ENCODE measurements around the gene PPA1.
"Not testable (repeated sequence)": the region's sequence is repeated elsewhere in the genome, so short reads cannot be mapped to it uniquely, and the experiment has no call there.

Gene PPA1

DNA sequence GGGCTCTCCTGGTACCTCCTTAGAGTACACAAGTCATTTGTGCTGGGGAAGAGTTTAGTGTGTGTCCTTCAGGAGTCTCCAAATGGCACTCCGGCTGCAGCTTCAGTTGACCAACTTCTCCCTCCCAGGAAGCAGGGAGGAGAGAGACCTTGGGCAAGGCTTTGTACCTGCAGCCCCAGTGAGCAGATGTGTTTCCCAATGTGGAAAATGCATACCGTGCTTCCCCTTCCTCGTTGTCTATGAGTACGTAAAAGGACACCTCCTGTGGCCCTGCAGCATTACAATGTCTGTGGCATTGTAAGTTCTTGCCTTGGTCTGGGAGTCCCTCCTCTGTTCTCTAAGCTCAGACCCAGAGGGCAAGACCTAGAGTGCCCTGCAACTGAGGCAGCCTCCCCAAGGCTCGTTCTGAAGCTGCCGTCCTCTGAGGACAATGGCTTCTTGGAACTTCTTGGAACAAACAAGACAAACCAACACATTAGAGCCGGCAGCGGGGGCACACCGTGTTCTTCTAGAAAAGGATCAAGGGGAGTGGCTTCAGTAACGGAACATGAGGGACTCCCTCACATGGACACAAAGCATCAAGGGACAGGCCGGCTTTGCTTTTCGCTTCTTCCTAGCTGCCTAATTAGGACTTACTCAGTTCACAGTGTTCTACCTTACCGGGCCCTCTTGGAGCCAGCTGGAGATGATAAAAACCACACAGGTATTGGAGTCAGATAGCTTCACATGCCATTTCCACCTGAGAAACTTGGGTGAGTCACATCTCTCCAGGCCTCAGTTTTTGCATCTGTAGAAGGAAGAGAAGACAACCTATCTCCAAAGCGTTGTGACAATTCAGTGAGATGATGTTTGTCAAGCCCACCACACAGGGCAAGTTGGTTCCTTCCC lies 20.9 kb upstream of the PPA1 start:
- no peak for DNase-seq

GRCh38 chr10:70250961-70251680 lies 17.9 kb upstream of the PPA1 start:
- no peak for DNase-seq

GRCh38 chr10:70247360-70247759 lies 14.1 kb upstream of the PPA1 start:
- DNase-seq = peak; percentile 28

DNA sequence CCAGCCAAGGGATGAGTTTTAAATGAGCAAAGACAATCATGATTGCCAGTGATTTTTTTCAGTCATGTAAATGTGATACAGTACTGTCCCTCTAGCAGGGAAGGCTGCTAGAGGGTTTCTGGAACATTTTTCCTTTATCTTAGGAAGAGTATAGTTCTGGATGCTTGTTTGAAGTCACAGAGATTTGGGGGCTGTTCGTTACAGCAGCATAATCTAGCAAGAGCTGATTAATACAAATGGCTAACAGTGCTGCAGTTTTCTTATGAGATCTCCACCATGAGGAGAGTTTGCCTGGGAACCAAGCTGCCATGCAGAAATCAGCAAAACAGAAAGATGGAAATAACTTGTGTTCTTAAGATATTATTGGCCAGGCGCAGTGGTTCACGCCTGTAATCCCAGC lies 7.9 kb upstream of the PPA1 start:
- DNase-seq = no peak

- DNase-seq = not testable (repeated sequence)
Measured at GRCh38 chr10:70239986-70240385, 6.8 kb upstream of the PPA1 start.

DNA sequence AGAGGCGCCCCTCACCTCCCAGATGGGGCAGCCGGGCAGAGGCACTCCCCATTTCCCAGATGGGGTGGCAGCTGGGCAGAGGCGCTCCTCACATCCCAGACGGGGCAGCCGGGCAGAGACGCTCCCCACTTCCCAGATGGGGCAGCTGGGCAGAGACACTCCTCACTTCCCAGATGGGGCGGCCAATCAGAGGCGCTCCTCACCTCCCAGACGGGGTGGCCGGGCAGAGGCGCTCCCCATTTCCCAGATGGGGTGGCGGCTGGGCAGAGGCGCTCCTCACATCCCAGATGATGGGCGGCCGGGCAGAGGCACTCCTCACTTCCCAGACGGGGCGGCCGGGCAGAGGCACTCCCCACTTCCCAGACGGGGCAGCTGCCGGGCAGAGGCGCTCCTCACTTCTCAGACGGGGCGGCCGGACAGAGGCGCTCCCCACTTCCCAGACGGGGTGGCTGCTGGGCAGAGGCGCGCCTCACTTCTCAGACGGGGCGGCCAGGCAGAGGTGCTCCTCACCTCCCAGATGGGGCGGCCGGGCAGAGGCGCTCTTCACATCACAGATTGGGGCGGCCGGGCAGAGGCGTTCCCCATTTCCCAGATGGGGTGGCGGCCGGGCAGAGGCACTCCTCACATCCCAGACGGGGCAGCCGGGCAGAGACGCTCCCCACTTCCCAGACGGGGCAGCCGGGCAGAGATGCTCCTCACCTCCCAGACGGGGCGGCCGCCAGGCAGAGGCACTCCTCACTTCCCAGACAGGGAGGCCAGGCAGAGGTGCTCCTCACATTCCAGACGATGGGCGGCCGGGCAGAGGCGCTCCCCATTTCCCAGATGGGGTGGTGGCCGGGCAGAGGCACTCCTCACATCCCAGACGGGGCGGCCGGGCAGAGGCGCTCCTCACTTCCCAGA lies 6.1 kb upstream of the PPA1 start:
- DNase-seq = not testable (repeated sequence)

GRCh38 chr10:70237958-70238536 lies 4.8 kb upstream of the PPA1 start:
- not testable (repeated sequence) for DNase-seq

GRCh38 chr10:70234668-70235447 lies 1.6 kb upstream of the PPA1 start:
- no peak for DNase-seq

DNA sequence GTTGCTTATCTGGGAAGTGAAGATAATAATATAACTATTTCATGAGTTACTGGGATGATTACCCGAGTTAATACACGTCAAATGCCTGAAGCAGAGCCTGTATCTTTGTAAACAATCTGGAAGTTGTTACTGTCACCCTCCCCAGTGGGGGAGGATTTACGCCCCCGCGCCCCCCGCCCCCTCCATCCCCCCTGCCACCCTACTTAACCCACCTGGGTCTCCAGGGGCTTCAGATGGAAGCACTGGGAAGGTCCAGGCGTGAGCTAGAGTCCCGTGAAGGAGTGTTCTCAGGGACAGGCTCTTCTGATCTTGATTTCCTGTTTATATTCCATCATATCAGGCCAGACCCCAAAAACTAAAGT lies 691 bp upstream of the PPA1 start:
- no peak for DNase-seq

- DNase-seq = no peak
Measured at GRCh38 chr10:70232859-70233108, 445 bp downstream of the PPA1 start.

DNA sequence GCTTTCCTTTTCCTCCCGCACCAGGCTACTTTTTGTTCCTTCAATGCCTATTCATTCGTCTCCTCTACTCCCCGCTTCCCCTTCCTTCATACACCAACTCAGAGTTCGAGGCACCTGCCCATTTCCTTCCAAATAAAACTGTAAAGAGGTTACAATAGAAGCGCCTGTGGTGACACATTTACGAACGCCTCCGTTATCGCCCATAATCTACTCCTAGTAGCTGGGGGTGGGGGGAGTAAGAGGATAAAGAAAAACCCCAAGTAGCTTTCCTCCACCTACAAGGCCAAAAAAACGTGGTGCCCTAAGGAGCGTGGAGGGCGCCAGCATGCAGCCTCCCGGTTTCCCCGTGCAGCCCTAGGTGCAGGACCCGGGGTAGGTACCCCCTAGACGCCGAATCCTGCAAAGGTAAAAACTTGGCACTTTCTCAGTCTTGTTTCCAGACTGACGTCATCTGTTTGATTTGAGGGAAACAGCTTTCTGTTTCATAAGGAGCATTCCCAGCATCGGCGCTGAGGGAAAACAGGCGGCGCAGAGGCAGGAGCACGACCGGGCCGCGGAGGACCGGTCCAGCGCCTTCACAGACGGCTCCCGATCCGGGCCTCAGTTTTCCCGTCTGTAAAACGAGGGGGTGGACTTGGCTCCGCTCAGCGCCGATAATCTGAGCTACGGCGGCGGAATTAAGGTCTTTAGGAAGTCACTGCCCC lies 922 bp downstream of the PPA1 start:
- DNase-seq = no peak

GRCh38 chr10:70228491-70228890 lies 4.7 kb downstream of the PPA1 start:
- no peak for DNase-seq

- no peak for DNase-seq
Measured at GRCh38 chr10:70227548-70228320, 5.5 kb downstream of the PPA1 start.

DNA sequence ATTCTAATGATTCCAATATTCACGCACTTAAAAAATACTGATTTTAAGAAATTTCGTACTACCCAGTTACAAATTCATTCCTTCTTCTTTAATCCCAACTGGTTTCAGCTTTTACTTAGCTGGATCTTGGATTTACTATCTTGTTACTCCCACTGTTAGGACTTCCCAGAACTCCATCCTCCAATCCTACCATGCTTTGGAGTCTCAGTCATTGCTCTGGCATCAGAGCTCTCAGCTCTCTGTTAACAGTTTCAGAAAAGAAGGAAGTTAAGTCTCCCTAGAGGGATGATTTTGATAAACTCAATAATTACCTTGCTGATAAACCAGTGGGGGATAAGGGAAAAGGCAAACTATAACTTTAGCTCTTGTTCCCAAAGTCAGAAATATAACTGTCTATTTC lies 9.5 kb downstream of the PPA1 start:
- DNase-seq = no peak

- not testable (repeated sequence) for DNase-seq
Measured at GRCh38 chr10:70222811-70223447, 10.3 kb downstream of the PPA1 start.

DNA sequence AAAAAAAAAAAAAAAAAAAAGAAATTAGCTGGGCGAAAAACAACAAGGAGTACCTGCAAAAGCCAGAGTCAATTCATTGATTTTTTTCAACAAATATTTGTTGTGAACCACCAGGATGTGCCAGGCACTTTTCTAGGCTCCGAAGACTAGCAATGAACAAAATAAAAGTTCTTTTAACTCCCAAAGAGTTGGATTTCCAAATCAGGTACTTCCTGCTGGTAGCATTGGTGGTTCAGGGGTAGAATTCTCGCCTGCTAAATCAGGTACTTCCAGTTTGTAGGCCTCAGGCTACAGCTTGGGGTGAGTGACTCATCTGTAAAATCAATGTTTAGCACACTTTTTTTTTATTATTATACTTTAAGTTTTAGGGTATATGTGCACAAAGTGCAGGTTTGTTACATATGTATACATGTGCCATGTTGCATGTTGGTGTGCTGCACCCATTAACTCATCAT lies 10.9 kb downstream of the PPA1 start:
- no peak for DNase-seq

GRCh38 chr10:70221030-70221429 lies 12.2 kb downstream of the PPA1 start:
- no peak for DNase-seq

GRCh38 chr10:70212879-70213278 lies 20.4 kb downstream of the PPA1 start:
- DNase-seq = no peak

DNA sequence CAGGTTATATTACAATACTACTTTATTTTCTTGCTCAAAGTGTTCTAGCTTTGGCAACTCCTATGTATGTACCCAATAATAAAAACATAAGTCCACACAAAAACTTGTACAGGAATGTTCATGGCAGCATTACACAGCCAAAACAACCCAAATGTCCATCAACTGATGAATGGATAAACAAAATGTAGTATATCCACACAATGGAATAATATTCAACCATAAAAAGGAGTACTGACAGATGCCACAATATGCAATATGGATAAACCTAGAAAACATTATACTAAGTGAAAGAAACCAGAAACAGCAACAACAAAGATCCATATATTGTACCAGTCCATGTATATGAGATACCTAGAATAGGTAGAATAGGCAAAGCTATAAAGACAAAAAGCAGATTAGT lies 21.0 kb downstream of the PPA1 start:
- DNase-seq = no peak

DNA sequence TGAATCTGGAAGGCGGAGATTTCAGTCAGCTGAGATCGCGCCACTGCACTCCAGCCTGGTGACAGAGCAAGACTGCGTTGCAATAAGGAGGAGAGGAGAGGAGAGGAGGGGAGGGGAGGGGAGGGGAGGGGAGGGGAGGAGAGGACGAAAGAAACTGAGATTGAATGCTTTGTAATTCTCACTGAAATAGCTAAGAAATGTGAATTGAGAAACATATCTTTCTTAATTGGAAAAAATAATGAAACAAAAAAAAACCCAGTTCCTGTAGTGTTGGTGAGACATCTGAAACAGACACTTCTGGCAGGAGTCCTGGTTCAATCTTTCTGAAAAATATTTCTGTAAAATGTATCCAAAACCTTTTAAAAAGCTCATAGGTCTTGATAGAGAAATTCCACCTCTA lies 26.5 kb downstream of the PPA1 start:
- no peak for DNase-seq

Data from NCI-H748 treated with DMSO at 0.1 percent for 48 hours (cell line).